22Rv1 (cell line): ENCODE measurements around the gene EDEM1.

Source experiments
- CTCF ChIP-seq: fragments of 450-650 bp; IDR thresholded peaks from 2 replicates; pipeline ENCODE4 v1.5.1; 2017; ENCODE audit warnings: mild to moderate bottlenecking
- ZFX ChIP-seq: fragments of 450-650 bp; IDR thresholded peaks from 2 replicates; pipeline ENCODE4 v1.6.1; 2017; ENCODE audit warnings: antibody characterized with exemption, borderline replicate concordance

- TF ChIP-seq CTCF (no peak), ZFX (no peak)
Measured at GRCh38 chr3:5213574-5213966, 26.1 kb downstream of the EDEM1 start.
